Sigmoid colon (tissue), 7 donors: ENCODE measurements around the gene ZNF44. TPM values are rescaled to one million over a fixed set of nuclear protein-coding genes. Genes with fewer than 3 reads are reported as not detected.
A peak's percentile ranks its signal among the peaks of the same experiment; 100 is the strongest.

Experiments used
- DNase-seq: peaks from one replicate; pipeline ENCODE4 v3.0.0-alpha.2; 2019
- H3K27ac ChIP-seq, 4 donors: fragments of 200-600 bp; sonication (generic); one replicate each; pipeline ENCODE4 v1.5.1; 2016 to 2019; ENCODE audit warnings: mild to moderate bottlenecking in 1 of 4
- H3K27me3 ChIP-seq, 3 donors: fragments of 200-600 bp; sonication (generic); one replicate each; pipeline ENCODE4 v1.5.1; 2019; ENCODE audit warnings: mild to moderate bottlenecking in 1 of 3
- H3K36me3 ChIP-seq, 4 donors: fragments of 200-600 bp; sonication (generic); one replicate each; pipeline ENCODE4 v1.5.1; 2016 to 2019
- H3K4me1 ChIP-seq, 4 donors: fragments of 200-600 bp; sonication (generic); one replicate each; pipeline ENCODE4 v1.5.1; 2017 to 2019
- H3K4me3 ChIP-seq, 4 donors: fragments of 200-600 bp; sonication (generic); one replicate each; pipeline ENCODE4 v1.5.1; 2017 to 2019; ENCODE audit warnings: mild to moderate bottlenecking in 2 of 4, moderate library complexity in 1 of 4
- H3K9me3 ChIP-seq, 4 donors: fragments of 200-600 bp in 3 of 4; sonication (generic) in 3 of 4; one replicate each; pipeline versions ENCODE4 v1.5.1 to v1.6.1; 2013 to 2019
- CTCF ChIP-seq, 4 experiments: fragments of 450-650 bp in 3 of 4; fragments of 200-600 bp in 1 of 4; IDR thresholded peaks; one replicate each; pipeline ENCODE4 v1.5.1; 2016 to 2019; ENCODE audit warnings: antibody characterized with exemption in 4 of 4, mild to moderate bottlenecking in 3 of 4, moderate library complexity in 2 of 4
- EP300 ChIP-seq, 4 donors: sonication (generic); formaldehyde crosslinking; IDR thresholded peaks; one replicate each; pipeline ENCODE4 v1.6.1; 2017; ENCODE audit warnings: antibody characterized with exemption in 4 of 4
- POLR2A ChIP-seq, 2 donors: fragments of 450-650 bp; IDR thresholded peaks; one replicate each; pipeline ENCODE4 v1.6.1; 2016; ENCODE audit warnings: antibody characterized with exemption in 2 of 2, mild to moderate bottlenecking in 2 of 2, moderate library complexity in 2 of 2
- POLR2AphosphoS5 ChIP-seq, 4 donors: sonication (generic); formaldehyde crosslinking; IDR thresholded peaks; one replicate each; pipeline ENCODE4 v1.6.1; 2017; ENCODE audit warnings: antibody characterized with exemption in 4 of 4
- WGBS, 2 donors: extraction: QIAGEN DNeasy Blood & Tissue Kit; methylation state at CpG; one replicate each; pipeline ENCODE4 v1.1.7; 2013; 5-methylcytosine and 5-hydroxymethylcytosine counted together
- intact Hi-C: fragments of 100-400 bp; cut with DNase I; formaldehyde crosslinking; loops from one replicate; pipeline ENCODE4 v1.15.1; 2023
- polyA plus RNA-seq, 3 donors: library from polyadenylated mRNA; stranded (reverse); fragments of 200-250 nt; gene quantifications; one replicate each; pipeline ENCODE4 v1.2.3, GENCODE V29; 2013
- total RNA-seq, 4 donors: library from RNA; depleted of rRNA; stranded (reverse); fragments of >200 nt; gene quantifications; one replicate each; pipeline ENCODE4 v1.1.0, GENCODE V29; 2016
- donor health status: healthy with polysubstance abuse.
- donor health status: Bipolar disorder and iron deficiency.
- donor health status: healthy.

Gene ZNF44
- 10 to 100 TPM in 2 of 4 donors, 1 to 10 TPM in 2; 6.4 to 16.3 (median 11.2) TPM for total RNA-seq
- polyA plus RNA-seq = 10 to 100 TPM in 1 of 3 donors, 1 to 10 TPM in 2; 7.2 to 12.3 (median 7.9) TPM

DNA sequence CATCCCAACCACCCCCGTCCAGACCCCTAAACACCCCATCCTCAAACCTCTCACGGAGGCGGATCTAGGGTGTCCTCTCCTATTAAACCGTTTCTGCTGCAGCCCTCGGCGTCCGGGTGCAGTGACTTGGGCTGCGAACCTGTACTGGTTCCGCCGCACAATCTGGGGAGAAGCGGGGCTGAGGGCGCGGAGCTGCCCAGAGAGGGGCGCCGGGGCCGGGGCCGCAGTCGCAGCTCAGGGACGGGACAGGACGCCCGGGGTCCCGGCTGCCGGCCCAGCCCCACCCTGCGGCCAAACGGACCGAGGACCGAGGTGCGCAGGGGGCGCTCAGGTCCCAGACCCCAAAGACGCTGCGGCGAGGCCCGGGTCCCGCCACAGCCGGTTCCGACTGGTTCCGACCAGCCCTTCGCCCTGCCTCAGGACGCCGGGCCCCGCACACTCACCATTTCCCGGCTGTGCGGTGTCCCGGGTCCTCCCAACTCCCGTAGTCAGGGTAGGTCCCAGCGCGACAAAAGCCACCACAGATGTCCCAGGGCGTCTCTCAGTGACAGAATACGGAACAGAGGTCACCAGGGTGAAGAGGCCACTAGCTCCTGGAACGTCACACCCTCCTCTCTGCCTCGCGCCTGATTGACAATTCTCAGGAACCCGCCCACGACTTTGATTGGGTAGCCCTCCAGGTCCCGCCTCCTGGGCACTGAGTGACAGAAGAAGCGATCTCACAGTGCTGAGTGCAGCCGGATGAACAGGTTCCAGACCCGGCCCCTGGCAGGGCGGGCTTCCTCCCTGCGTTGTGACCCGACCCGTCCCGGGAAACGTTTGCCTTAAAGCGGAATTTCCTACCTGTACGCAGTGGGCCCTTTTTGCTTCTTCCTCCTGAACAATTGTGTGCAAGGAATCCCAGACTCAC is at the start of gene ZNF44:
TSS of gene ZNF44 (minus strand) at position 635 of the 910 bp plus-strand sequence. CDS start at position 446, 189 bp downstream.
- H3K9me3 ChIP-seq = no peaks in the 10 kb centered on the region
- H3K36me3 ChIP-seq = no peaks in the 10 kb centered on the region
- intact Hi-C loops = loop anchor here (2.0 to 10.0 kb wide), 3 partner anchors 38 to 100 kb away; partner anchors contain the start of genes ZNF442 and ZNF563
- H3K4me1 ChIP-seq = peaks cover 0 to 41% (median 21%) of the 10 kb centered on the region in 4 donors
- TF ChIP-seq CTCF (IDR thresholded peaks at IDR 0.05) (no peak), POLR2A (IDR thresholded peaks at IDR 0.05) (peak; percentile 58 to 85), EP300 (IDR thresholded peaks at IDR 0.05) (no peak), POLR2AphosphoS5 (IDR thresholded peaks at IDR 0.05) (peak; percentile 84 to 89 (median 88))
- H3K27ac ChIP-seq = peak within 1 kb of the TSS; percentile 94 to 98 (median 95)
- DNase-seq = peak; percentile 99
- peak within 1 kb of the TSS; percentile 89 to 99 (median 93) for H3K4me3 ChIP-seq
- WGBS, 2 donors = 0 to 1% methylated on average over 66 of the region's 66 CpGs
- H3K27me3 ChIP-seq = no peaks in the 10 kb centered on the region

- 1% methylated on average over 55 of the region's 55 CpGs for WGBS, 2 donors
- Histone ChIP-seq H3K4me1 (peaks cover 0 to 12% (median 11%) of the 10 kb centered on the region in 4 donors), H3K27me3 (no peaks in the 10 kb centered on the region), H3K4me3 (peak within 1 kb of the TSS; percentile 71 to 87 (median 77)), H3K9me3 (no peaks in the 10 kb centered on the region), H3K27ac (peak within 1 kb of the TSS; percentile 89 to 97 (median 93)), H3K36me3 (no peaks in the 10 kb centered on the region)
- peak; percentile 99 for DNase-seq
- intact Hi-C loops = loop anchor here (1.0 to 2.0 kb wide), 2 partner anchors 32 to 39 kb away; partner anchors contain the start of genes ZNF44 and ZNF442
- TF ChIP-seq CTCF (IDR thresholded peaks at IDR 0.05) (no peak), POLR2A (IDR thresholded peaks at IDR 0.05) (peak; percentile 75 to 90), POLR2AphosphoS5 (IDR thresholded peaks at IDR 0.05) (peak; percentile 87 to 94 (median 92))
Measured at GRCh38 chr19:12333162-12334159, 38.8 kb upstream of the ZNF44 start, which contains the start of gene ZNF563. Gene ZNF563 (minus strand): TSS chr19:12333633. CDS start chr19:12333482, 151 bp downstream.

DNA sequence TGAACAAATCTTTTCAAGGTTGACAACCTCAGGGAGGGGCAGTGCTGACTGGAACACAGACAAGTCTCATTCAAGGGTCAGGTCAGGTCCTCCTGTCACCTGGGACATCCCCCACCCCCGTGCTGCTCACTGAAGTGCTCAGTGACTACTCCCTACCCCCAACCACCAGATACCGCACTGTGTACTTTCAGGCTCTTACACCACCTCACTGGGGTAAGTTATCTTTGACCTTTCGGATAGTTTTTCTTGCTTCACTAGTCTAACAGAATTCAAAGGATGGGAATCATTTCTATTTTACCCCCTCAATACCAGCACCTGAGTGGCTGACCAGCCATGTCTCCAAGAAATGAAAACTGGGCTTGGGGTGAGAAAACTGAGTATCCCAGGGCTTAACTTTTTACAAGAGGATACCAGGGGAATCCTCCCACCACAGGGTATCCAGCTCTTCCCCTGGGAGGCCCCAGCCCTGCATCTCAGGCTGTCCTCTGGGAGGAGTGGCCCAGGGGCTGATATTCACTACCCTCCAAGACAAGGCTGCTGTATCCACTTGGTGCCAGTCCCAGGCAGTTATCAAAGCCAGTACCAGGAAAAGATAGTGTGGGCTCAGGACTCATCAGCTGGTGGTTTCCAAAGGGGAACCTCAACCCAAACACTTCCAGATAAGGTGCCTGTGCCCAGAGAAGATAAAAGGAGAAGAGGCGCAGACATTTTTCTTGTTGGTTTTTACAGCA is 36.7 kb upstream of the ZNF44 start:
- Histone ChIP-seq H3K27me3 (no peaks in the 10 kb centered on the region), H3K27ac (no peak overlapping the region), H3K36me3 (no peaks in the 10 kb centered on the region), H3K9me3 (no peaks in the 10 kb centered on the region), H3K4me3 (no peak overlapping the region), H3K4me1 (peaks cover 0 to 12% (median 11%) of the 10 kb centered on the region in 4 donors)
- TF ChIP-seq POLR2AphosphoS5 (IDR thresholded peaks at IDR 0.05) (no peak), POLR2A (IDR thresholded peaks at IDR 0.05) (no peak), EP300 (IDR thresholded peaks at IDR 0.05) (no peak), CTCF (IDR thresholded peaks at IDR 0.05) (no peak)
- DNase-seq = no peak
- intact Hi-C loops = no loop called here
- WGBS, 2 donors = 52 to 62% methylated on average over 4 of the region's 4 CpGs

DNA sequence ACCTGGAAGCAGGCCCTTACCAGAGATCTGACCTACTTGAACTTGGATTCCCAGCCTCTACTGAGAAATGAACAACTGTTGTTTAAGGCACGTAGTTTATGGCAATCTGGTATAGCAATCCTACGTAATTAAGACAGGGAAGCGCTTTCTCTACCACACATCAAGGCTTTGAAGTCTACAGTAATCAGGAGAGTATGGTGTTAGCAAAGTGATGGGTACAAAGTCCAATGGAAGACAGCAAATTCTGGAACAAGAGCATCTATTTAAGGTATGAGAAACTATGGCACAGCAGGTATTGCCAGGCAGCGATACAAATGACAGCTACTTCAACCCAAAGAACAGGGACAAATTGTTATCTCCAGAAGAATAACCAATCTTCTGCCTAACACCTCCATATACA is 35.7 kb upstream of the ZNF44 start:
- no peak for DNase-seq
- 26 to 79% methylated on average over 4 of the region's 4 CpGs for WGBS, 2 donors
- Histone ChIP-seq H3K4me1 (peaks cover 0 to 12% (median 11%) of the 10 kb centered on the region in 4 donors), H3K4me3 (no peak overlapping the region), H3K36me3 (no peaks in the 10 kb centered on the region), H3K27me3 (no peaks in the 10 kb centered on the region), H3K27ac (no peak overlapping the region), H3K9me3 (no peaks in the 10 kb centered on the region)
- intact Hi-C loops = no loop called here
- TF ChIP-seq EP300 (IDR thresholded peaks at IDR 0.05) = no peak
